ENCODE measurements around the gene CPEB4. TPM values are rescaled to one million over a fixed set of nuclear protein-coding genes. Genes with fewer than 3 reads are reported as not detected.

CPEB4 gene
- total RNA-seq, 1 donor from 2014 or later: 27.9 TPM

DNA sequence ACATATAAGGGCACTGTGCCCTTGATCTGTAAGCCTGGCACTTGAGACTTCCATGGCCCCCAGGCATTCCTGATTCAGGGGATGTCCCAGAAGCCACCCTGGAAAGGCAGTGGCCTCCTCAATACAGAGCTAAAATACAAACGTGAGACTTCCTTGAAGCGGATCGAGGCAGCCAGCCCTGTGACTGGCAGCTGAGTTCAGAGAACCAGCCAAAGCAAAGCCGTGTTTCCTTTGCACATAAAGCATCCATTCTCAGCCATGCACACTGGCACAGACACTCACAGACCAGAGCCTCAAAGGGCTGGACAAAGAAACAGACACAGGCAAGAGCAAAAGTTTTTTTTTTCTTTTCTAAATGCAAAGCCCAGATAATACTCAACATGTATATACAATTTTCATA, 18.8 kb upstream of the CPEB4 start:
- TF ChIP-seq, protein P1, sequence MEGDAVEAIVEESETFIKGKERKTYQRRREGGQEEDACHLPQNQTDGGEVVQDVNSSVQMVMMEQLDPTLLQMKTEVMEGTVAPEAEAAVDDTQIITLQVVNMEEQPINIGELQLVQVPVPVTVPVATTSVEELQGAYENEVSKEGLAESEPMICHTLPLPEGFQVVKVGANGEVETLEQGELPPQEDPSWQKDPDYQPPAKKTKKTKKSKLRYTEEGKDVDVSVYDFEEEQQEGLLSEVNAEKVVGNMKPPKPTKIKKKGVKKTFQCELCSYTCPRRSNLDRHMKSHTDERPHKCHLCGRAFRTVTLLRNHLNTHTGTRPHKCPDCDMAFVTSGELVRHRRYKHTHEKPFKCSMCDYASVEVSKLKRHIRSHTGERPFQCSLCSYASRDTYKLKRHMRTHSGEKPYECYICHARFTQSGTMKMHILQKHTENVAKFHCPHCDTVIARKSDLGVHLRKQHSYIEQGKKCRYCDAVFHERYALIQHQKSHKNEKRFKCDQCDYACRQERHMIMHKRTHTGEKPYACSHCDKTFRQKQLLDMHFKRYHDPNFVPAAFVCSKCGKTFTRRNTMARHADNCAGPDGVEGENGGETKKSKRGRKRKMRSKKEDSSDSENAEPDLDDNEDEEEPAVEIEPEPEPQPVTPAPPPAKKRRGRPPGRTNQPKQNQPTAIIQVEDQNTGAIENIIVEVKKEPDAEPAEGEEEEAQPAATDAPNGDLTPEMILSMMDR (IDR thresholded peaks at IDR 0.05; ENCODE audit: insufficient read depth, low read length, severe bottlenecking): no peak
- DNase-seq (ENCODE audit: low read depth) (no peak), FAIRE-seq (no peak)
- H3K4me3 ChIP-seq (ENCODE audit: low read depth, low read length): no peak overlapping the region
- no peaks in the 10 kb centered on the region for H3K36me3 ChIP-seq (ENCODE audit: control insufficient read depth, insufficient read depth, low read length)
- H3K27me3 ChIP-seq (ENCODE audit: control insufficient read depth, insufficient read depth, low read length): no peaks in the 10 kb centered on the region

DNA sequence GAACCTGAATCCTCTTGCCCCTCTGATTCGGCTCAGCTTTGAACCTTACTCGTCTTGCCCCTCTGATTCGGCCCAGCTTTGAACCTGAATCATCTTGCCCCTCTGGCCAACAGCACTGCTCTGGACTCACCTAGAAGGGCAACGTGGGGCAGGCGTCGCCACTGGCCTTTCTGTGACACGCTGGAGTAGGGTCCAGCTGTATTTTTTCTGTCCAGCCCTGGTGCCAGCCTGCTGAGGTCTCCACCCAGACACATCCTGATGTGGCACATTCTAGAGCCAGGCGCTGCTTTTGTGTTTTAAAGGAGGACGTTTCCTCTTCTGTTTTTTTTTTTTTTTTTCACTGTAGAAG, 15.2 kb upstream of the CPEB4 start:
- FAIRE-seq: no peak
- Histone ChIP-seq H3K4me3 (ENCODE audit: low read depth, low read length) (no peak overlapping the region), H3K27me3 (ENCODE audit: control insufficient read depth, insufficient read depth, low read length) (no peaks in the 10 kb centered on the region), H3K36me3 (ENCODE audit: control insufficient read depth, insufficient read depth, low read length) (no peaks in the 10 kb centered on the region)
- TF ChIP-seq, protein P1 (IDR thresholded peaks at IDR 0.05; ENCODE audit: insufficient read depth, low read length, severe bottlenecking): no peak
- DNase-seq (ENCODE audit: low read depth): no peak

DNA sequence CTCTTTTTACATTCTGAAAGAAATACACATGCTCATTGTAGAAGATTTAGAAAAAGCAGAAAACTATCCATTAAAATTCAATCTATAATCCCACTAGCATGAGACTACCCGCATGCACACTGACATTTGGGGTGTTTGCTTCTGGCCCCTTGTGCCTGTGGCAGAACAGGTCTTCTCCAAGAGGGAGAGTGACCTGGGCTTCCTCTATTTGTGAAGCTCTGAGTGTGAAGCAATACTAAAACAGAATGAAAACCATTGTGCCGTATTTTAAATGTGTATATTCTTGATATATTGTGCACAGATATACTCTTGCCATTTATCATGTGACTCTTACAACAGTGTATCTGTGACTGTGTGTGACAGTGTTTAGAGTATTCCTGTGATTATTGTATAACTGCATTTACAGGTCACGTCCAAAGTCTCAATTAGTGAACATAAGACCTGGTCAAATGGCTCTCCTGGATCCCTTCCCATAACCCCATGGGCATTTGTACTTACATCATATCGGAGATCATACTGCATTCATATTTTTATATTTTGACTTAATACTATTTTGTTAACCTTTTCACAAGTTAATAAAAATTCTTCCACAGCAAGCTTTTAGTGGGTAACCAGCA, 14.7 kb upstream of the CPEB4 start:
- no peaks in the 10 kb centered on the region for H3K36me3 ChIP-seq (ENCODE audit: control insufficient read depth, insufficient read depth, low read length)
- FAIRE-seq: no peak
- no peak overlapping the region for H3K4me3 ChIP-seq (ENCODE audit: low read depth, low read length)
- no peak for DNase-seq (ENCODE audit: low read depth)
- TF ChIP-seq, protein P1 (IDR thresholded peaks at IDR 0.05; ENCODE audit: insufficient read depth, low read length, severe bottlenecking): no peak
- H3K27me3 ChIP-seq (ENCODE audit: control insufficient read depth, insufficient read depth, low read length): no peaks in the 10 kb centered on the region

DNA sequence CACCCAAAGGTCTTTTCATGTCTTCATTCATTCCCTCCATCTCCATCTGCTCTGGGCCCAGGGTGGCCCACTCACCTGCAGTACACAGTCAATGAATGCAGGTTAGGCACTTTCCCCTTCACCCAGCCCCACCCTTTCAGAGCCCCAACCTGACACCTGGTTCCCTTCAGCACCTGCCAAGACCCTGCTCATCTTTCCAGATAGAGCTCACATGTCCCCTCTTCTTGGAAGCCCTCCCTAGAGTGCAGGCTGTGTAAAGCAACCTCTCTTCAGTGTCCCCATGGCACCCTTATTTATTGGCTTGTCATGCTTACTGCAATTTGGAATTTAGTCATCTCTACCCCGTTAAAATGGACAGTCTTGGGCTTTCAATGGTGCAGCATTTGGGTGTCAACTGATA, 13.0 kb upstream of the CPEB4 start:
- H3K36me3 ChIP-seq (ENCODE audit: control insufficient read depth, insufficient read depth, low read length): no peaks in the 10 kb centered on the region
- no peaks in the 10 kb centered on the region for H3K27me3 ChIP-seq (ENCODE audit: control insufficient read depth, insufficient read depth, low read length)
- TF ChIP-seq, protein P1 (IDR thresholded peaks at IDR 0.05; ENCODE audit: insufficient read depth, low read length, severe bottlenecking): no peak
- H3K4me3 ChIP-seq (ENCODE audit: low read depth, low read length): no peak overlapping the region
- no peak for FAIRE-seq
- DNase-seq (ENCODE audit: low read depth): no peak

DNA sequence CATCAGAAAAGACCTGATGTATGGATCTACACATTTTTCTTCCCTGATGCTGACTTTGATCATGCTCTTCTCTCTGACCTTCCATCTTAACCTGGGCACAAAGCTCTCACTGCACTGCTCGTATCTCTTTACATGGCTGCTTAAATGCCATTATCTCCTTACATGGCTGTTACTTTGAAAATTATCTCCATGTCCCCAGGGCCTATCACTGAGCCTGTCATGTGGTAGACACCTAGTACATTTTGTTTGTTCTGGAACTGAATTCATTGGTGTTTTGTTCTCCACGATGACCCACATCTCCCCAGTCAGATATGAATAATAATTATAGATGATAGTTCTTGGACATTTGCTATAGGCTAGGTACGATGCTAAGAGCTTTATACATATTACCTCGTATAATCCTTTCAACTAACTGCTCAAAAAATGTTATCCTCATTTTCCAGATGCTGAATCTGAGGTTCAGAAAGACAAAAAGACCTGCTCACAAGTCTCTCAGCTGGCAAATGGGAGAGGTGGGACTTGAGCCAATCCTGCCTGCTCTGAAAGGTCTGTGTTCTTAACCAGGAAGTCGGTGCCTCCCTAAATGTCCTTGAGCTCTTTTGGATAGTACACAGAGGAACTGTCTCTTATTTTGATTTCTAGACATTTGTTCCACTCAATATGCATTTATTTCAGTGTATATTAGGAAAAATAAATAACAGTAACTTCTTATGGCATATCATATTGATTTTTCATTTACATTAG, 9.8 kb upstream of the CPEB4 start:
- TF ChIP-seq, protein P1 (IDR thresholded peaks at IDR 0.05; ENCODE audit: insufficient read depth, low read length, severe bottlenecking): no peak
- H3K27me3 ChIP-seq (ENCODE audit: control insufficient read depth, insufficient read depth, low read length): no peaks in the 10 kb centered on the region
- DNase-seq (ENCODE audit: low read depth) (no peak), FAIRE-seq (no peak)
- H3K36me3 ChIP-seq (ENCODE audit: control insufficient read depth, insufficient read depth, low read length): no peaks in the 10 kb centered on the region
- H3K4me3 ChIP-seq (ENCODE audit: low read depth, low read length): no peak overlapping the region

Measured in bronchial epithelial cell (primary cell).